Epithelial cell of proximal tubule (primary cell): ENCODE measurements around the gene TPRG1. TPM values are rescaled to one million over a fixed set of nuclear protein-coding genes. Genes with fewer than 3 reads are reported as not detected.
"Not testable (repeated sequence)": the region's sequence is repeated elsewhere in the genome, so short reads cannot be mapped to it uniquely, and the experiment has no call there.

Experiments
- DNase-seq: peaks from one replicate; pipeline ENCODE4 v3.0.0-alpha.2; 2011; ENCODE audit warnings: low read depth
- H3K4me3 ChIP-seq: 2 replicates; pipeline ENCODE4 v1.5.1; 2011; ENCODE audit warnings: low read depth, mild to moderate bottlenecking, low read length
- total RNA-seq: library from RNA; depleted of rRNA; stranded (reverse); fragments of >200 nt; gene quantifications from 2 replicates; pipeline ENCODE4 v1.2.3, GENCODE V29; 2015
- TF ChIP-seq, protein P1 (sequence below): conservative IDR thresholded peaks from 2 replicates; pipeline ENCODE4 v1.5.1; 2012; ENCODE audit warnings: low read depth, mild to moderate bottlenecking, low read length

The TPRG1 gene
- total RNA-seq, 1 donor from 2014 or later: not detected

DNA sequence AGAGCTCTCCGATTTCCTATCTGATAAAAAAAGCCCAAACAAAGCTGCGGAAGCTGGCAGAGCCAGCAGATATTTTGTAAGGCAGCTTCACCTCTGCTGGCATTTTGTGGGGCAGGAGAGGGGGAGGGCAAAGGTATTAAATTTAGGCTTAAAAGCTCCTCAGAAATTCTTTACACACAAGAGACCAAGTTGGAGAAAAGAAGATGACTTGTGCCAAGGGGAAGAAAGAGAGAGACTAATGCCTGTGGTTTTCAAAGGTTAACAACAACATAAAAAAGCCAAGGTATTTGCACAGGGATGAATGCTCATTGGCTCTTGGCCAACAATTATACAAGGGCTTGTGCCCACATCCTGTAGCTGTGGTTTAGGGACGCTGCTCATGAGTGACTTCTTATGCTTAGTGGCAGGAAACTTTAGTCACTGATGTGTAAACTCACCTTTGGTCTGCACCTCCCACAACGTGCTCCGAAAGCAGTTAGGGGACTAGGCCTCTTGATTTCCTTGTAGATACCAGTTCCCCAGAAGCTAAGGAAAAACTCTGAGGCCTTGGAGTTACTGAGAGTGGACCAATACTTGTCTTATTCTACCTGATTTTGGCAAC, 152.9 kb downstream of the TPRG1 start:
- peak; percentile 100 for DNase-seq
- TF ChIP-seq, protein P1, sequence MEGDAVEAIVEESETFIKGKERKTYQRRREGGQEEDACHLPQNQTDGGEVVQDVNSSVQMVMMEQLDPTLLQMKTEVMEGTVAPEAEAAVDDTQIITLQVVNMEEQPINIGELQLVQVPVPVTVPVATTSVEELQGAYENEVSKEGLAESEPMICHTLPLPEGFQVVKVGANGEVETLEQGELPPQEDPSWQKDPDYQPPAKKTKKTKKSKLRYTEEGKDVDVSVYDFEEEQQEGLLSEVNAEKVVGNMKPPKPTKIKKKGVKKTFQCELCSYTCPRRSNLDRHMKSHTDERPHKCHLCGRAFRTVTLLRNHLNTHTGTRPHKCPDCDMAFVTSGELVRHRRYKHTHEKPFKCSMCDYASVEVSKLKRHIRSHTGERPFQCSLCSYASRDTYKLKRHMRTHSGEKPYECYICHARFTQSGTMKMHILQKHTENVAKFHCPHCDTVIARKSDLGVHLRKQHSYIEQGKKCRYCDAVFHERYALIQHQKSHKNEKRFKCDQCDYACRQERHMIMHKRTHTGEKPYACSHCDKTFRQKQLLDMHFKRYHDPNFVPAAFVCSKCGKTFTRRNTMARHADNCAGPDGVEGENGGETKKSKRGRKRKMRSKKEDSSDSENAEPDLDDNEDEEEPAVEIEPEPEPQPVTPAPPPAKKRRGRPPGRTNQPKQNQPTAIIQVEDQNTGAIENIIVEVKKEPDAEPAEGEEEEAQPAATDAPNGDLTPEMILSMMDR: no peak
- H3K4me3 ChIP-seq: no peak overlapping the region

DNA sequence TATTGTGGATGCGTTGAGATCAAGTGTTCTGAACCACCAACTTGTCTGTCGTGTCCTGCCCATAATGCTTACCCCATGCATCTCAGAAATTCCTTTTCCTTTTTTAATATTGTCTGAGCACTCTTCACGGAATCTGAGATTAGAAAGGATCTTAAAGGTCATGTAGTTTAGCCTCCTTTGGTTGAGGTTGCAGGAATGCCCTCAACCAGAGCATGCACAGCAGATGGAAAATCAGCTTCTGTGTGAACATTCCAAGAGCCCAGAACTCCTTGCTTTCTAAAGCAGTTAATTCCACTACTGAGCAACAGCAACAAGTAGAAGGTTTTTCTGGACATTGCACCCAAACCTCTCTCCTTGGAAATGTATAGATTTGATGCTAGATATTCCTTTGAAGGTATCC, 153.7 kb downstream of the TPRG1 start:
- H3K4me3 ChIP-seq: no peak overlapping the region
- peak; percentile 23 for DNase-seq
- TF ChIP-seq, protein P1: no peak

DNA sequence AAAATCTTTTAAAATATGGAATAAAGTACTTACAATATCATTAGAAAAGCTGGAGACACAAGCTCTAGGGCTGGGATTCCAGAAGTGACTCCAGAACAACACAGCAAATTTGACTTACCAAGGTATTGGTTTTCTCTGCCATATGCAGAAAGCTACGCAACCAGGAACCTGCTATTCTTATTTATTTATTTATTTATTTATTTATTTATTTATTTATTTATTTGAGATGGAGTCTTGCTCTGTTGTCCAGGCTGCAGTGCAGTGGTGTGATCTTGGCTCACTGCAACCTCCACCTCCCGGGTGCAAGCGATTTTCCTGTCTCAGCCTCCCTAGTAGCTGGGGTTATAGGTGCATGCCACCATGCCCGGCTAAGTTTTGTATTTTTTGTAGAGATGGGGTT, 157.9 kb downstream of the TPRG1 start:
- DNase-seq, H3K4me3 ChIP-seq: not testable (repeated sequence)

DNA sequence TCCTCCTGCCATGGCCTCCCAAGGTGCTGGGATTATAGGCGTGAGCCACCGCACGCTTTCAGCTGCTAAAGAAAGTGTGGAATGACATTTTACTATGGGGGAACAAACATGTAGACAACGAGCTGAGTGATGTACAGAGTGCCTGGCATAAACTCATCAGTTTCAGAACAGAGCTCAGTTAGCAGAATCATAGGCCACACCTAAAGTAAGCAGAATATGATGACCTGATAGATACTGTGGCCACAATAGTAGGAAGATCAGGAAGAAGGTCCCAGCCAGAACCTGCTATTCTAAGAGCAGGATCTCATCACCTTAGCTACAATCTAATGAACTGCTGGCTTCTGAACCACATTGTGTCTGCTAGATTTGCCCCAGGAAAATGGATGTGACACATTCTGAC, 158.3 kb downstream of the TPRG1 start:
- no peak overlapping the region for H3K4me3 ChIP-seq
- DNase-seq: no peak
- TF ChIP-seq, protein P1: no peak

DNA sequence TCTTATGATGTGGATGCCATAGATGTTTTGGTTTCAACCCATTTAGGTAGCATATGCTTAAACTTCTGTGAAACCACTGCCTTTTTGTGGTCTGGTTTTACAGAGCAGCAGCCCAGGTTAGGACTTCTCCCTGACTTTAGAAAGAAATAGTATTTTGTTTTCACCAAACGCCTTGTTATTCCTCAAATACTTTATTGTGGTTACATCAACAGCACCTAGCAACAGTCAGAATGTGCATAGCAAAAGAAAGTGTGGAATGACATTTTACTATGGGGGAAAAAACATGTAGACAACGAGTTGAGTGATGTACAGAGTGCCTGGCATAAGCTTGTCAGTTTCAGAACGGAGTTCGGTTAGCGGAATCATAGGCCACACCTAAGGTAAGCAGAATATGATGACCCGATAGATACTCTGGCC, 159.2 kb downstream of the TPRG1 start:
- DNase-seq: no peak
- H3K4me3 ChIP-seq: no peak overlapping the region
- TF ChIP-seq, protein P1: no peak

DNA sequence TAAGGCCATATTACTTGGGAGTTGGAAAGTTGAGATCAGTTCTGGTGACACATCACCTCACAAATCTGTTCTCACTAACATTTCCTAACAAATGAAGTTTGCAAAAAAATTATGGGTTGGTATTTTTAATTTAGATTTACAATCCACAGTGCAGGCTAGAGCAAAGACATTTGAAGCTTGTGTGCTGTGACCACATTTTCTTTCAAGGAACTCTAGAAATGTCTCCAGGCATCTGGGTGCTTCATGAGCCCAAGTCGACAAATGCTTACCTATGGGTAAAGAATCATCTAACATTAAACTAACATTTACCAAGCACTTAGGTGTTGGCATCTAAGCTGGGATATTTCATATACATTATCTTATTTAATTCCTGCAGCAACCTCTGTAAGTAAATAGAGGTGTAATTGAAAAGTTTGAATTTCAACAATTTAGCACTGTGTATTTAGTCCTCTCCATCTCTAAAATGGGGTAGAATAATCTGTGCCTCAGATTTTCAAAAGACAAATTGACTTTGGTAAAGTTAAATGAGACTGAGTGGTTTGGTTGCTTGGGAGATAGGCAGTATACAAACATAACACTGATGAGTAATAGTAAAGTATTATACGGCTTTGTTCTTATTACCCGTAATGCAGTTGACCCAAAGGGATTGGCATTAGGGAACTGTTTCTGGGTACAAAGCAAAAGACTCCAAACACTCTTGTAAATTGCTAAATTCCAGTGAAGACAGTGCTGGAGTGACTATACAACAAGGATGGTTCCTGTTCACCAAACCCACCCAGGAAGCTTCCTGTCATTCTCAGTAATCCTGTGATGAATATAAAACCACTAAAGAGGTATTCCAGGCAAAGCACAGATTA, 162.5 kb downstream of the TPRG1 start:
- TF ChIP-seq, protein P1: no peak
- DNase-seq: no peak
- no peak overlapping the region for H3K4me3 ChIP-seq

DNA sequence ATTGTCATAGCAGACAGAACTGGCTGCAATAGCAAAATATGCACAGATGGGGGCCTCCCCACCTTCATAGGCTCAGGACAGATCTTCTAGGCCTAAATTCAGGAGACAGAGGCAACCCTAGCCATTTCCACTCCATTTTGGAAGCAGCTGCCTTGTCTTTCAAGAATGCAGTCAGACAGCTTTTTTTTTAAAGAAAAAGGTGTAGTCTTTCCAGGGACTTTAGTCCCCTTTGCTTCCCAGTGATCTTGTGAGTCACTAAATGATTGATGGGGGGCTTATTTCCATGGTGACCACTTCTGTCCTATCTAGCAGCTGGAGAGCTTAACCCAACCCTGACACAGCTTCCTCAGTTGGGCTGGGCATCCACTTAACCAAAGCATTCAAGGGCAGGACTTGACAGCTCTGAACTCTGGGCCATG, 165.9 kb downstream of the TPRG1 start:
- no peak overlapping the region for H3K4me3 ChIP-seq
- TF ChIP-seq, protein P1: peak; percentile 6
- DNase-seq: no peak
